ENCODE measurements around the gene DGKB. TPM values are rescaled to one million over a fixed set of nuclear protein-coding genes. Genes with fewer than 3 reads are reported as not detected.

Gene DGKB
- total RNA-seq, 1 donor from 2014 or later = not detected

DNA sequence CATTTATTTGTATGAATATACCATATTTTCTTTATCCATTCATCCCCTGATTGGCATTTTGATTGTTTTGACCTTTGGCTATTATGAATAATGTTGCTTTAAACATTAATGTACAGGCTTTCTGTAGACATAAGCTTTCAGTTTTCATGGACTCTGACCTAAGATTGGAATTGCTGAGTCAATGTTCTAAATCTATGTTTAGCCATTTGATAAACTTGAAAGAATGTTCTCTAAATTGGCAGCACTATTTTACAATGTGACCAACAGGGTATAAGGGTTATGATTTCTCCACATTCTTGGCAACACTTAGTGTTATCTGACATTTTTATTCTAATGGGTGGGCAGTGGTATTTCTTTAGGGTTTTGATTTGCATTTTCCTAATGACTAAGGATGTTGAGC lies 683.4 kb downstream of the DGKB start:
- DNase-seq (ENCODE audit: low read depth in 2 of 2) = no peak

DNA sequence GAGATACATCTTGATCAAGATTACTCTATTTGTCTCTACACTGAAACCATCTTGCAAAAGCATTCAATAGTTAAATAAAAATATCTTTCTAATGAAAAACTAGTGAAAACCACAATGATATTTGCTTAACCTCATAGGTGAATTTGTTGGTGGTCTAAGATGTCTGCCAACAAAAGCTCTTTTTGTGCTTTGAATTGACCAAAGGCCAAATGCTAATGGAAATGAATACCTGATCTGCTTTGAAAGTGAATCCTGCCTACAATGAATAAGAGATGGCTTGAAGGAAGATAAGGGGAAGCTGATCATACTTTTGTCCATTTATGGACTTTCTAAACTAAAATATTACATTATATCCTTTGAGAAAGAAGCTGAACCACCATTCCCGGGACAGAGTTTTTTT lies 684.2 kb downstream of the DGKB start:
- no peak for DNase-seq (ENCODE audit: low read depth in 2 of 2)

DNA sequence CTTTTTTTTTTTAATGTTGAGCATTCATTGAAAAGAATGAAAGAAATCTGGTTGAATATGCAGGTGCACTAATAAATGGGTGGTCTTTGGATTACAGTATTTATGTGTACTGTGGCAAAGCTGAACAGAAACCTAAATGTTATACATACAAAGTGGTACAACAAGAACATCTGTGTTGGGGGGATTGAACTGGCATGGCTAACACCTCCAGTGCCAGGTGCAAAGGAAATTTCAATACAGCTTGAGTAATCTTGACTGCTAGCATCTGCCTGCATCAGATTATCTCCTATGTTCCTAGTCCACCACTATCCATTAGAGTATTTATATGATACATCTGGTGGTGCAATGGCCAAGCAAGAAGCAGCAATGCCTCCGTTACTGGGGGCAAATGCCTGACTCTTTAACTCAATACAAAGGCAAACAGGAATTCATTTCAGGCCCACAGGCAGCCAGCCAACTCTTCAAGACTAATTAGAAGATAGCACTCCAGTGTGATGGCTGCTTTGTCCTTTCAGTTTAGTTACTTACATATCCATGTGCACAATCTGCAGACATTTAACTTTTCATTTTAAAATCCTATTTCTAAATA lies 692.6 kb downstream of the DGKB start:
- DNase-seq (ENCODE audit: low read depth in 2 of 2) = no peak

DNA sequence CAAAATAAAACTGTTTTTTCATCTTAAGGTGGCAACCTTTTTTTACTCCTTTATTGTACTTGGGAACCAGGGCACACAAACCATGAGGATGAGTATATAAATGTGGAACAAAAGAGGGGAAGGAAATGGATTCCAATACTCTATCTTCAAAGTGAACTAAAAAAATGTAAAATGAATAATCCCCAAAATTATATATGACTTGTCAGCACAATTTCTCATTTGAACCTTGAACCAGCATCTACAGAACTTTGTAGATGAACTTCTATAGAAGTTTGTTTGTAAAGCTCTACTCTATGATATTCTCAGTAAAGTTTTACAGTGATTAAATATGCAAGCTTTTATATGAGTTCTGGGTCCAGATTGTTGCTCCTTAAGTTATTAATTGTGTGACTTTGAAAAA lies 694.8 kb downstream of the DGKB start:
- DNase-seq (ENCODE audit: low read depth in 2 of 2) = no peak

DNA sequence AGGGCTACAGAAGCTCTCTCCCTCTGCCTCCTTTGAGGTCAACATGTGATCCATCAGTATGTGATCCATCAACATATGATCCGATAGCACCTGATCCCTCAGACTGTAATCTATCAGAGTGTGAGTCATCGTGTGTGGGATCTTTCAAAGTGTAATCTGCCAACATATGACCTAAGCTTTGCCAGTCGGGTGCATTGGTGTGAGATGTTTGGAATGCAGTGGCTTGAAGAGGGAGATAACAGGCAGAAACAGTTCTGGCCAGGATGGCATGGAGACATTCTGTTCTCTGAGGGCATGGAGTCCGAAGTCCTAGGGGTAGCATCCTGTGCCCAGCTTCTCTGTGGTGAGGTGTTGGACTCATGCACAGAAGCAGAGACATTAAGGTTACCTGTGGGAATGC lies 695.4 kb downstream of the DGKB start:
- DNase-seq (ENCODE audit: low read depth in 2 of 2) = no peak

DNA sequence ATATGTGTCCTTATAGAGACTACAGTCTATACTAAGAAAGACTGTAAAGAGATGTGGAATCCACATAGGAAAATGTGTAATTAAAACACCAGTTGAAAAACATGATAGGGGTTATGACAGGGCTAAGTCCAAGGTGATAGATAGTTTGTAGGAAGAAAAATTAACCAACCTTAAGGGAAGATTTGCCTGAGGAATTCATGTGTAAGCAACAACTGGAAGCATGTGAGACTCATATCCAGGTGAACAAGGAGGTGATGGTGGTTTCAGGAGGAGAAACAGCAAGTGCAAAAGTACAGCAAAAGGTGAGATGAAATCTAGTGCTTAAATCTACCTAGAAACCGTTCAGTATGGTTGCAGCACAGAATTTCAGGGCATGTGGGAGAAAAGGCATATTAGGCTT lies 696.4 kb downstream of the DGKB start:
- no peak for DNase-seq (ENCODE audit: low read depth in 2 of 2)

DNA sequence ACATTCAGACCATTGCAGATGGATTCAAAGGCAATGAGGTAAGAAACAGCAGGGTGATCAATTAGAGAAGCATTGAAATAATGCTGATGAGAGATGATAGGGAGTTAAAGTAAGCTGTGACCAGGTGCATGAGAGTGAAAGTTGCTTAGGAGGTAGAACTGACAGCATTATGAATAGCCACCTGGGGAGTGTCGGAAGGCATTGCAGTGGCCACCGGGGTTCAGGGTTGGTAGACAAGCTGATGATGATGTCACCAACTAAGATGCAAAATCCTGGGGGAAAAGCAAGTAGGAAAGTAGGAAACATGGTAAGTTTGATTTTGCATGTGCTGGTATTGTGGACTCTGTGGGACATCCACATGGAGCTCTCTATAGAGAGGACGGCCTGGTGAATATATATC lies 701.2 kb downstream of the DGKB start:
- no peak for DNase-seq (ENCODE audit: low read depth in 2 of 2)

DNA sequence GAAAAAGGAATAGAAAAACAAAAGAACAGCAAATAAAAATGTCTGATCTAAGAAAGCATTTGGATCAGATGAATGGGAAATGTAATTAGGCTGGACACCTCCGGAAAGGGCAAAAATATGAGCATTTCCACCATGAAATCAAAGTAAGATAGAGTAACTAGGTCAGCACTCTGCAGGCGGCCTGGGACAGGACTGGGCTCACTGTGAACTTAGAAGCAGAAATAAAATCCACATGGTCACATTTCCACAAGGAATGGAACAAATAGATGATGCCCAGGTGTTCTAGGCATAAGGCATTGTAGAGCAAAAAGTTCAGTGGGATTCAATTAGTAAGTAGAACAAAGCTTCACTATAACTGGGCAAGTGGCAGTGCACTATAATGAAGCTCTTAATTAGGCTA lies 703.2 kb downstream of the DGKB start:
- no peak for DNase-seq (ENCODE audit: low read depth in 2 of 2)

DNA sequence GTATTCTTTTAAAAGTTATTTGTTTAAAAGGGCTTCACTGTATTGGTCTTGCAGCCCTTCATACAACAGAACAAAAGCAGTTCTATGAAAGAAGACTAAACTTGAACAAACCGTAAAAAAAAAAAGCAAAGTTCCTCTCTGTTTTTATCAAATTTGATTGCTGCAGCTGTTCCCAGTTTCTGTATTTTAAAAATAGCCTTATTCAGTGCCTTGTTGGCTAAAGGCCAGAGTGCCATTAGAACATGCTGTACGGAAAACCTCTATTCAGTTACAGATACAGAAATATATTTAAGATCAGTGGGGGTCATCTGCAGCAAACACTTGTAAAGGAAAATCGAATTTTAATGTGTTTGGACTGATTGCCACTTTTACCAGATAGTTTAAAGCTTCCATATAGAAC lies 705.3 kb downstream of the DGKB start:
- no peak for DNase-seq (ENCODE audit: low read depth in 2 of 2)

DNA sequence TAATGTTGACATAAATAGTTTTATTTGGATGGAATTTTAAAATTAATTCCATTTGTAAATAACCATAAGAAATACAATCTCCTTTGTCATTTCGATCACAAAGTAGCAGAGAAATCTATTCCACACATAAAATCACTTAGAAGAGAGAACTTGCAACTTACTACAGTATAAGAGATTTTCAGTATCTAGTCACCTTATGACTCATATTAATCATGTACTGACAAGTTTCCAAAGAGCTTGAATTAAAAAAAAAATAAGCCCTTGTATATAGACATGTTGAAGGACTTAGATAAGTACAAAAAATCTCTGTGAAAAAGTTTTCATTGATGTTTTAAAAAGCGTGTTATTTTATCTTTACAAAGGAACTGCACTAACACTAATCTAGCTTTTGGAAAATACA lies 706.0 kb downstream of the DGKB start:
- no peak for DNase-seq (ENCODE audit: low read depth in 2 of 2)

DNA sequence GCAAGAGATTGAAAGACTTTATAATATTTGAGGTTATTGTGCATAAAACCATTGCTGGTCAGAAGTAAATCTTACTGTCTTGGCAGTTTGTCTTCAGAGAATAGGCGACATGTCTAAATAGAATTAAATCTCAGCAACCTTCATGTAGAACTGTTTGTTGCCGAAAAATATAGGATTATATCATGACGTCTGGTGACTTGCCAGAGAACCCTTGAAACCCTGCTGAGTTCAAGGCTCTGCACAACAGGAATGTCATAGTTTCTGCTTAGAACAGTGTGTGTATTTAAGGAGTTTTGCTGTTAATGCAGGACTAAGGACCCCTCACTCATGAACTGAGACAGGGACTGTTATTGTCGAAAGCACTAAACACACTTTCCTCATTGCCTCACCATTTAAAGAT lies 706.7 kb downstream of the DGKB start:
- no peak for DNase-seq (ENCODE audit: low read depth in 2 of 2)

DNA sequence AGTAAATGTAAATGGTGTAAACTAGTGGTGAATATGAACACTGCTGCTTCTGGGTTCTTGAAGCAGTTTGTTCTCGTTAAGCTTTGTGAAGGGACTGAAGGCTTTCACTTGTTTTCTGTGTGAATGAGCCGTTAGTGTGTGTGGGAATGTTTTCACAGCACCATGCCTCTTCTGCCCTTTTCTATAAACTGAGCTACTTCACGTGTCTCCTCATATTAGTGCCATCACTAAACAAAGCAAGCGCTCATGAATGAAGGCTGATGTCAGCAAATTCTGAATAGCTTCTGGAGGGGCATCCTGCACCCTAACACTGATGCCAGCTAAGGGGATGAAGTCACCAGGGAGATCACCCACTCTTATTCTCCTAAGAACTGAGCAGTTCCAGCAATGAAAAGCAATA lies 707.5 kb downstream of the DGKB start:
- DNase-seq (ENCODE audit: low read depth in 2 of 2) = no peak

DNA sequence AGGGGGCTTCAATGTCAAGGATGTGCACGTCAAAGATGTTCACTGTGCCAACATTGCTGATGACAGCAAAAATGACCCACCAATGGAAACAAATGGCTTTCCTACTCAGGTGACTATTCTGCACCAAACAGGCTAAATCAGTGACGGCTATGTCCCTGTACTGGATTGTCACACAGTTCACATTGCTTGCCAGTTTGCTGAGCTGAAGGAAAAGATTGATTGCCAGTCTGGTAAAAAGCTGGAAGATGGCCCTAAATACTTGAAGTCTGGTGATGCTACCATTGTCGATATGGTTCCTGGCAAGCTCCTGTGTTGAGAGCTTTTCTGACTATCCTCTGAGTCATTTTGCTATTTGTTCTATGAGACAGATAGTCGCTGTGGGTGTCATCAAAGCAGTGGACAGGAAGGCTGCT lies 710.9 kb downstream of the DGKB start:
- no peak for DNase-seq (ENCODE audit: low read depth in 2 of 2)

DNA sequence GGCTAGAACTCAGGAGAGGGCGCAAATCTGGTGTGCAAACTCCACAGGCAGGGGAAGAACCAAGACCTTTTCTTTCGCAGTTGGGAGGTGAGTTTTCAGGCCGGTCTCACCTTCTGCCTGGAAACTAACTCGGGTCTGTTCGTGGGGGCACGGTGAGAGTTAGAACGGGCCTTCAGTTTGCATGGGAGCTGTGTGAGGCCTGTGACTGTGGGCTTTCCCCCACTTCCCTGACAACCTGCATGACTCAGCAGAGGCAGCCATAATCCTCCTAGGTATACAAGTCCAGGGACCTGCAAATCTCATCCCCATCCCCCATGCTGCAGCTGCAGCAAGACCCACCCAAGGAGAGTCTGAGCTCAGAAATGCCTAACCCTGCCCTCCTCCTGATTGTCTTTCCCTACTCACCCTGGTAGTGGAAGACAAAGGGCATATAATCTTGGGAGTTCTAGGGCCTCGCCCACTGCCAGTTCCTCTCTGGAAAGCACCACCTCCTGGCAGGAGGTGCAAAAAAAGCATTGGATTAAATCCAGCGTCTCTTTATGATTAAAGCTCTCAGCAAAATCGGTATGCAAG lies 718.2 kb downstream of the DGKB start:
- no peak for DNase-seq (ENCODE audit: low read depth in 2 of 2)

DNA sequence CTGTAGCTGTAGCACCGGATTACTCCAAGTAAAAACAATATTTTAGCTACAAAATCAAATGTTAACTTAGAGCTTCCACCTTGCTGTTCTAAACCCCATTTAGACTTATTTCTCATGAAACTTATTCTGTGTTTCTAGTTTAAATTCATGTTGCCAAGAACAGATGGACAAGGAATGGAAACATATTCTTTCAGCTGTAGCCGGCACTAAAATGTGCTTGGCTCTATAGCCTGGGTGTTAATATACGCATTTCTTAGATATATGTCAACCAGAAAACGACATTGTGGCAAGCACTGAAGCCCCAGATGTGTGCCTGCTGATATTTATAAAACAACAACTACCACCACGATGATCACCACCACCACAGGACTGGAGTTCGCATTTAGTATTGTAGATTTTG lies 722.8 kb downstream of the DGKB start:
- no peak for DNase-seq (ENCODE audit: low read depth in 2 of 2)

DNA sequence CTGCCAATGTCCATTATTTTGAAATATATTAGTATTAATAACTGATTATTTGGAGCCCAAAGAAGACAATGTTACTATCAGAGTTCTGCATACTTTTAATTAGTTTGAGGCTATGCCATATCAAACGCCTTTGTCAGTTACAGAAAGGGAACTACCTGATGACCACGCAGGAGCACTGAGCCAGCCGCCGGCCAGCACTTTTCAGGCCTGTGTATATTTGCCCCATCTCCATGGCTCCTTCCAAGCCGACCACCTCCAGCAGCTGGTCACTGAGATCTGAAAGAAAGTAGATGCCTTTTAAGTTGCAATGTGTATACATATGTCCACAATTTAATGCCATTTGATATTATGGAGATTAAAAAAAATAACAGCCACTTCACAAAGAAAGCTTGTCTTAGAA lies 724.7 kb downstream of the DGKB start:
- DNase-seq (ENCODE audit: low read depth in 2 of 2) = no peak

DNA sequence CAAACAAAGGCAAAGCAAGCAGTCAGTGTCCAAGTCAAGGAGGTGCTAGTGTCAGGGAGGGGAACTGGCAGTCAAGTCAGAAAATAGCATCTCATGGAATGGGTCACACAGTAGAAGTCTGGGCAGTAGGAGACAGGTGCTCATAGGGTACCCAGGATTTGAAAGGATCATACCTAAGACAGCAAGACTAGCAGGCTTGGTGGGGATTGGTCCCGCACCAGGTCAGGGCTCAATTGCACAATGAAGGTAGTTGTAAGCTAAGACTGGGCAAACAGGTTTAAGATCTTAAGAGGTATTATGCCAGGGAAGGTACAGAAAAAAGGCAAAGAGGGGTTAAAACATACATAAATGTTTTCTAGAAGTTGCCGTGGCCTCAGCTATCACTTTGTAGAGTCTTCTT lies 731.7 kb downstream of the DGKB start:
- no peak for DNase-seq (ENCODE audit: low read depth in 2 of 2)

DNA sequence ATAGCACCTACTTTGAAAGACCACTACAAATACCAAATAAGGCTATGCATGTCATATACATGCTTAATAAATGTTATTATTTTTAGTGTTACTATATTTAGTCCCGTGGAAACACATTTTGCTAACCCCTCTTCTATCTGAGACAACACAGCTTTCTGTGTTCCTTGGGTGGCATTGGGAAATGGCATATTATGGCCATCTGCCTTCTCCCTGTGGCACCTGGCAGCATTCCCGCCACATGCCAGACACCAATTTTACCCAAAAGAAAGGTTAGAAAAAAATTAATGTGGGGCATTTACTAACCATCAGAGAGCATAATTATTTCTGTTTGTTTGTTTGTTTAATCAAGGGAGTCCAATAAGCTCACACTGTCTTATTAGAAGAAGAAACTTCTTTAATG lies 744.4 kb downstream of the DGKB start:
- DNase-seq (ENCODE audit: low read depth in 2 of 2) = no peak

DNA sequence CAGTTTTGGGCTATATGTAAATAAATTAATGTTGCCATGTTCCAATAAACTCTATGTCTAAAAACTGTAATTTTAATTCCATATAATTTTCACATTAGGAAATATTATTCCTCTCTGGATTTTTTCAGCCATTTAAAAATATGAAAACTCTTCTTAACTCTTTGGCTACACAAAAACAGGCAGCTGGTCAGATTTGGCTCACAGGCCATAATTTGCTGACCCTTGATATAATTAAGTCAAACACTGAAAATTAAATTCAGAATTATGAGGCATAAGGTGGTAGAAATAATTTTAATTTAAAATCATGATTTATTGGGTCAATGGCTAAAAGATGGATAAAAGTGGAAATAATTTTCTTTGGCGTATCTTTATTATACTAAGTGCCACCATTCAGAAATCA lies 746.1 kb downstream of the DGKB start:
- DNase-seq (ENCODE audit: low read depth in 2 of 2) = no peak

DNA sequence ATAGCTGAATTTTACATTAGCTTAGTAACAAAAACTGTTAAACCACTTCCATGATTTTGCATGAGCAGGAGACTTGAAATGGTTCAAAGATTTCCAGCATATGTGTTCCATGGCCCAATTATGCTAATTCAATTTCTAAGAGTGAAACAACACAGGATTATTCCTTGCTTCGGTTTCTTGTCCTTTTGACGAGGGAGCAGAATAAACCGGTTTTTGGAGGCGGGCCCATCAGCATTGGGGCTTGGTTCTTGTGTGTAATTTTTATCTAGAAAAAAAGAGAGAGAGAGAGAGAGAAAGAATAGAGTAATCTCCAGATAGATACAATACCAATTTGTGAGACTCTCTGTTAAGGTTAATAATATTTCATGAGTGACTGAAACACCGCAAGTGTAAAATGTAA lies 753.6 kb downstream of the DGKB start:
- DNase-seq (ENCODE audit: low read depth in 2 of 2) = no peak

DNA sequence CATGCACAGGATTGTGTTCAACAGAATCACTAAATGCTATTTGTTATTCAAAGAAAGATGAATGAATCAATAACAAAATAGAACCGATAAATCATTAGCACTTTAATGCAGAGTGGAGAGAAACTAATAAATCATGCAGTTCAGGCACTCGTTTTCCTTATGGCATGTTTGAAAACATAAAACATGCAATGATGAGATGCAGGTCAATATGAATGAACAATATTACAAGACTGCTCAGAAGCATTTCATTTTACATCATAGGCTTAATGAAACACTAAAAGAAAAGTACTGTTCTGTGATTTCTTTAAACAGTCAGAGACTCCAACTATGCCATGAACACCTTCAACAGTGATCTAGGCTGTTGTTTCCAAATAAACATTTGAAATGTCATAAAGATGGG lies 755.0 kb downstream of the DGKB start:
- no peak for DNase-seq (ENCODE audit: low read depth in 2 of 2)

DNA sequence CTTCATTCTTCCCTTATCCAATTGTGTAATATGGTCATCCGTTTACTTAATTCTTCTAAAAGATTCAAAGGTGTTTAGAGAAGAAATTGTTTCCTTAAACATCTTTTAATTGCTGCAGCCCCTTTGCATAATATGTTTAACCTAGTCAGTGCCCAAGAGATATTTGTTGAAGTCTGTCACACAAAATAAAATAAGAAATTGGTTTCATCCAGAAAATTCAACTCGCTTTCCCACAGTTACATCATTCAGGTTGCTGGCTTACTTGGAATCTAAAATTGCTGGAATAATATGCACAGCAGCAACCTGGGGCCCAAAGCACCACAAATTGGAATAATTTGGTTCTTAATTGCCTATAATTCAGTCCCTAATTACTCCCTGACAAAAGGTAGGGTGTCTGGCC lies 758.0 kb downstream of the DGKB start:
- no peak for DNase-seq (ENCODE audit: low read depth in 2 of 2)

DNA sequence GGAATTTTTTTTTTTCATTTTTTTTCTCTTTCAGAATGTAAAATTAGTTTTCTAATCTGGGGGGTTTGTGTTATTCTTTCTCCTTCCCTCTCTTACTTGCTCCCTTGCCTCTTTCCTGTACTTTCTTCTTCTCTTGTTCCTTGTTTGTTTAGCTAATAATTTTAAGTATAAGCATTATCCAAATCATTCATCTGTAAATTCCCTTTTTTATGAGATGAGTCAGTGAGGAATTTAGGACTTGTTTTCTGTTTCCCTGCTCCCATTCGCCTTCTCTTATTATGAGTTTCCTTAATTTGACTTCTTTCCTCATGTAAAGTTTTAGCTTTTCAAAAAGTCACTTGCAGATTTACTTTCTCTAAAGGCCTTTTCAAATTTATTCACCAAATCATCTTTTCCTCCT lies 758.4 kb downstream of the DGKB start:
- no peak for DNase-seq (ENCODE audit: low read depth in 2 of 2)

DNA sequence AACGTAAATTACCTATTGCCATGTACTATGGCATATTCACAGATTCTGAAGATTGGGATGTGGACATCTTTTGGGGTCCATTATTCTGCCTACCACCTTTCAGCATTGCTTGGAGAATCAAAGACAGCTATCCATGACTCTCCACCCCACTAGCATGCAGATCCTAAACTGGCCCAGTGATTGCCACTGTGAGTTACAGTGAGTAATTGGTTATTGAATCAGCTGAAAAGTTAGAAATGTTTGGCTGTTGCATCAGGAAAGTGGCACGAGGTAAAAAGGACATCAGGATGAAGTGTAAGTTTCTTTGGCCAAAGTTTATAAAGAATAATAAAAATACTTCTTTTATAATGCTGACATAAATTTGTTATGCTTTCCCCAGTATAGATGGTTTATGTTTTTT lies 764.9 kb downstream of the DGKB start:
- DNase-seq (ENCODE audit: low read depth in 2 of 2) = no peak
